NCI-H2196 treated with DMSO at 0.1 percent for 48 hours (cell line): ENCODE data around the gene FZD10.

Experiments
- DNase-seq: peaks from one replicate; lab custom pipeline; 2025; ENCODE audit not compliant: unreplicated experiment; lab: John Stamatoyannopoulos, UW

Gene FZD10

GRCh38 chr12:130131801-130132200 lies 30.5 kb upstream of the FZD10 start:
- DNase-seq, result no peak

GRCh38 chr12:130132831-130133511 lies 29.3 kb upstream of the FZD10 start:
- peak; percentile 16 for DNase-seq

GRCh38 chr12:130133851-130134562 lies 28.3 kb upstream of the FZD10 start:
- DNase-seq, result no peak

DNA sequence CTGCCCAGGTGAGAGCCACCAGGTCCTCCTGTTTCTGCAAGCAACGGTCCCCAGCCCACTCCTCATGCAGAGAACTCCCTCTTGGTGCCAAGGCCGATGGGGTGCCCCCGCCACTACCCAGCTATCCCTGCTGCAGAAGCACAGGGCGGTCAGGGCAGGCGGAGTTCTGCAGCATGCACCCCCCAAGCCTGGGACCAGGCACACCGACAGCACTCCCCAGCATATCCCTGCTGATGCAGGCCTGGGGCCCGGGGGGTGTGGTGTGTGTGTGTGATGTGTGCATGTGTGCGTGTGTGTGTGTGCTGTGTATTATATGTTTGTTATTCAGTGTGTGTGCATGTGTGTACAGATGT lies 27.7 kb upstream of the FZD10 start:
- no peak for DNase-seq

- no peak for DNase-seq
These were observed 25.7 kb upstream of the FZD10 start for GRCh38 chr12:130136509-130137039.

GRCh38 chr12:130137040-130138018 lies 24.9 kb upstream of the FZD10 start:
- peak; percentile 50 for DNase-seq

DNA sequence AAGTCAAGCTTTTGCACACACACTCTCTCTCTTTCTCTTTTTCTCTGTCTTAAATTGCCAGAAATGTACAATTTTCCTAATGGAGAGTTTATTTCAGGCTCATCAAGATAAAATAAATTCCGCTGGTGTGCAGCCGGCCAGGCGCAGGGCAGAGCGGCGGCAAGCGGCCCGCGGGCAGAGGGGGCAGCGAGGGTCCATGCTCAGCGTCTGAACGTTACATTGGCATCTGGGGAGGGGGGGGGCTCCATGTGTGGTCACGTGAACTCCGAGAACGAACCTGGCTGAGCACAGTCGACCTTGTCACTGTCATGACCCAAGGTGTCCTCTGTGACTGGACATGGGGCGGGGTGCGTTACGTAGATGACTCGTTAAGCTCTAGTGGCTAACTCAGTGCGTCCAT lies 23.8 kb upstream of the FZD10 start:
- DNase-seq, result no peak

DNA sequence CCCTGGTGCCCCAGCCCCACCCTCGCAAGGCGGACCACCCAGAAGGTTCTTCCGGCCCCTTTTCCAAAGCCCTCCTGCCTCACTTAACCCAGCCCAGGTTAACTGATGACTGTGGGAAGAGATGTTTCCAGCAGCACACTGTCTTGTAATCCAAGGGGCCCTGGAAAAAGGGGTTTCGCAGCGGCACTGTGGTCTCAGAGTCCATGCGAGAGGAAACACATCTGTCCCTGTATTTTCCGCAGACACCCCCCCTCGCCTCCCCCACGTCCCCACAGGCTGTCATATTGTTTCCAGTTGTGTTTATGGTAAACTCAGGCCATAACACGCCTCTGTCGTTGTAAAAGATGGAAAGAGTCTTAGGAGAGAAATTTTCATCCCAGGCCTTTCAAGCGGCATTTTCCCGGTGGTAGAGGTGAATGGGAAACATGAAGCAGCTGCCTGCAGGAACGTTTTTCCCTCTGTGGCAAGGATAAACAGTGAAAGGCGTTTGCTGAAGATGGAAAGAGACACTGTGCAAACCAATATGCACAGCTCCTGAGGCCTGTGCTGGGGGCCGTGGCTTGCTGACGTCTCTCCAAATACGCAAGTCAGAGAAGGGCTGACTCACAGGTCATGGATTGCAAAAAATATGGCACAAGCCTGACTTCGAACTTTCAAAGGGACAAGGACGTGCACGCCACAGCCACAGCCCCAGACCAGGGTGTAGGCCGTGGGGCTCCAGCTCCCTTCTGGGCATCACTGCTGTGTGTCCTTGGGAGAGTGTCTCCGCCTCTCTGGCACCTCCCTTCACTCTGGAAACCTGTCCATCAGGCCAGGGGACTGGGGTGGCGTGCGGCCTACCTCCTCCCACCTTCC lies 22.5 kb upstream of the FZD10 start:
- no peak for DNase-seq

- no peak for DNase-seq
These were observed 21.2 kb upstream of the FZD10 start for GRCh38 chr12:130141105-130141504.

DNA sequence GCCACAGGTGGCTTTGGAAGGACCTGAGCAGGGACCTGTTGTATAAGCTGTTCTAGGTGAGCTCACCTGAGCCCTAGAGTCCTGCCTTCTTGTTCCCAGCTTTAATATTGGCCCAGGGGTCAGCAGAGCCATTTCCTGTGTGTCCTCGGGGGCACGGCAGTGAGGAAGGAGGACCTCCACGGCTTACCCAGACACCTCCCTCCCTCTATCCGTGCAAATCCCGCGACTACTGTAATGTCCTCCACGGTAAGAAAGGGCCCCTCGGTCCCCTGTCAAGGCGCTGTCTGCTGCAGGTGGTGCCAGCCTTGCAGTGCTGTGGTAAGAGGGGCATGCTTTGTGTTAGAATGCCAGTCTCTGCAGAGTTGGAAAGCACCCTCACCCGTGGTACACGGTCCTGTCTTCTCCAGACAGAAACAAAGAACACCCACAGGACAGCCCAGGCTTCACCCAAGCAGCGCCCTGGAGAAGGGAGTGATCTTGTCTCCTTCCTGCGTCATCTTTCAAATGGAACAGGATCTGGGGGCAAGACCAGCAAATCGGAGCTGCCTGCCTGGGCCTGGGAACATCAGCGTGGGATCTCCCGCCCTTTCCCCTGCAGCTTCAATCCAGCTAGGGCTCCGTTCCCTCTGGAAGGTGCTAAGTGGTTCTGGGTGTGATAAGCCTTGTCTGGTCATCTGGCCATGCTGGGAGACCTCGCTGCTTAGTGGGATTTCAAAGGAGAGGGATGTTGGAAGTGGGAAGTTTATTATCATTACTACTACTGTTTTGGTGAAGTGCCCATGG lies 20.2 kb upstream of the FZD10 start:
- DNase-seq, result no peak

GRCh38 chr12:130142736-130143135 lies 19.5 kb upstream of the FZD10 start:
- DNase-seq, result no peak

DNA sequence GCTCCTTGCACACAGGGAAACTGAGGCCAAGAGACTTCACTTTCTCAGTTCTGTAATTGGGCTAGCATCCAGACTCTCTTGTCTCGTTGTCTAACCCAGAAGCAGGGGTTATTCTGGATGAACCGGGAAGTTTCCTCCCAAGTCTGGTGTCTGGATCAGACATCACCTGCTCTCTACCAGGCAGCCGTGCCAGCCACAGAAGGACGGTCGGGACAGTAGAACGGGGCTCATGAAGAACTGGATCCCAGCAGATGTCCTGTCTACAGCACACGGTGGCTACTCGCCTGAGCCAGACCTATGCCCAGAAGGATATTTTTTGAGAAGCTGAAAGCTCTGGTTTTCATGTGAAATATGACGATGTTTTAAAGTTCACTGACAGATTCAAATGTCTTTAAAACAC lies 19.1 kb upstream of the FZD10 start:
- DNase-seq, result no peak

GRCh38 chr12:130144256-130144655 lies 18.0 kb upstream of the FZD10 start:
- DNase-seq, result no peak

- DNase-seq, result no peak
These were observed 16.5 kb upstream of the FZD10 start for GRCh38 chr12:130145731-130146130.

- DNase-seq, result no peak
These were observed 15.9 kb upstream of the FZD10 start for GRCh38 chr12:130146176-130146931.

- no peak for DNase-seq
These were observed 14.2 kb upstream of the FZD10 start for GRCh38 chr12:130147875-130148596.

- DNase-seq, result no peak
These were observed 10.4 kb upstream of the FZD10 start for GRCh38 chr12:130151846-130152245.

GRCh38 chr12:130152386-130152785 lies 9.9 kb upstream of the FZD10 start:
- DNase-seq, result no peak
